HUES6 (cell line): Measurements from ENCODE around the gene ITFG1.

Source experiments
- H3K27ac ChIP-seq: 2 replicates; pipeline ENCODE4 v1.7.0; 2013; ENCODE audit warnings: low read depth, mild to moderate bottlenecking, low read length, inconsistent platforms
- H3K27me3 ChIP-seq: 2 replicates; pipeline ENCODE4 v1.6.1; 2013; ENCODE audit warnings: low read length; ENCODE audit not compliant: control insufficient read depth, insufficient read depth
- H3K36me3 ChIP-seq: 2 replicates; pipeline ENCODE4 v1.6.1; 2013; ENCODE audit warnings: low read length; ENCODE audit not compliant: control insufficient read depth, insufficient read depth
- H3K4me1 ChIP-seq: 2 replicates; pipeline ENCODE4 v1.6.1; 2013; ENCODE audit warnings: low read length; ENCODE audit not compliant: control insufficient read depth, insufficient read depth
- H3K4me3 ChIP-seq: 2 replicates; pipeline ENCODE4 v1.5.1; 2013; ENCODE audit warnings: low read depth, low read length
- H3K9ac ChIP-seq: one replicate; pipeline ENCODE4 v1.6.1; 2013; ENCODE audit warnings: mild to moderate bottlenecking, low read length
- H3K9me3 ChIP-seq: 2 replicates; pipeline ENCODE4 v1.6.1; 2013; ENCODE audit warnings: low read depth, low read length; ENCODE audit not compliant: control insufficient read depth, insufficient read depth

The ITFG1 gene

GRCh38 chr16:47460711-47461597 lies at the start of gene ITFG1, which contains the start of gene PHKB:
ITFG1 (minus strand) TSS chr16:47461063; CDS start chr16:47461045, 18 bp downstream.
PHKB (plus strand) TSS chr16:47461331; CDS start chr16:47461351, 20 bp downstream.
- Histone ChIP-seq H3K27me3 (no peaks in the 10 kb centered on the region), H3K36me3 (peaks cover 8% of the 10 kb centered on the region), H3K27ac (peak within 1 kb of the TSS; percentile 100), H3K9me3 (no peaks in the 10 kb centered on the region), H3K9ac (peak within 1 kb of the TSS; percentile 99), H3K4me3 (peak within 1 kb of the TSS; percentile 99), H3K4me1 (peaks cover 23% of the 10 kb centered on the region)

GRCh38 chr16:47507701-47508100 lies 46.8 kb upstream of the ITFG1 start:
- Histone ChIP-seq H3K4me3 (no peak overlapping the region), H3K27ac (no peak overlapping the region), H3K4me1 (peaks cover 4% of the 10 kb centered on the region; the same call in 1 of the 2 replicates), H3K36me3 (peaks cover 35% of the 10 kb centered on the region), H3K9me3 (no peaks in the 10 kb centered on the region), H3K9ac (no peak overlapping the region), H3K27me3 (no peaks in the 10 kb centered on the region)

- no peak overlapping the region for H3K4me3 ChIP-seq
- no peak overlapping the region for H3K9ac ChIP-seq
- H3K36me3 ChIP-seq, result peaks cover 31% of the 10 kb centered on the region
- peaks cover 3% of the 10 kb centered on the region; the same call in 1 of the 2 replicates for H3K4me1 ChIP-seq
- H3K27ac ChIP-seq, result no peak overlapping the region
- H3K9me3 ChIP-seq, result no peaks in the 10 kb centered on the region
- no peaks in the 10 kb centered on the region for H3K27me3 ChIP-seq
Observed at GRCh38 chr16:47506800-47507199, 45.9 kb upstream of the ITFG1 start.

- Histone ChIP-seq H3K27me3 (no peaks in the 10 kb centered on the region), H3K9me3 (no peaks in the 10 kb centered on the region), H3K9ac (no peak overlapping the region), H3K36me3 (peaks cover 37% of the 10 kb centered on the region), H3K4me3 (no peak overlapping the region), H3K4me1 (no peaks in the 10 kb centered on the region), H3K27ac (no peak overlapping the region)
Observed at GRCh38 chr16:47504599-47504998, 43.7 kb upstream of the ITFG1 start.

GRCh38 chr16:47503936-47504335 lies 43.1 kb upstream of the ITFG1 start:
- H3K27ac ChIP-seq, result no peak overlapping the region
- H3K4me1 ChIP-seq, result no peaks in the 10 kb centered on the region
- H3K9ac ChIP-seq, result no peak overlapping the region
- peaks cover 42% of the 10 kb centered on the region for H3K36me3 ChIP-seq
- H3K27me3 ChIP-seq, result no peaks in the 10 kb centered on the region
- no peak overlapping the region for H3K4me3 ChIP-seq
- no peaks in the 10 kb centered on the region for H3K9me3 ChIP-seq

- no peak overlapping the region for H3K9ac ChIP-seq
- no peaks in the 10 kb centered on the region for H3K9me3 ChIP-seq
- H3K4me3 ChIP-seq, result no peak overlapping the region
- peaks cover 36% of the 10 kb centered on the region for H3K36me3 ChIP-seq
- no peaks in the 10 kb centered on the region for H3K4me1 ChIP-seq
- no peaks in the 10 kb centered on the region for H3K27me3 ChIP-seq
- no peak overlapping the region for H3K27ac ChIP-seq
Observed at GRCh38 chr16:47499700-47500264, 38.9 kb upstream of the ITFG1 start.

- Histone ChIP-seq H3K4me1 (no peaks in the 10 kb centered on the region), H3K9ac (no peak overlapping the region), H3K36me3 (peaks cover 30% of the 10 kb centered on the region), H3K4me3 (no peak overlapping the region), H3K27me3 (no peaks in the 10 kb centered on the region), H3K9me3 (no peaks in the 10 kb centered on the region), H3K27ac (no peak overlapping the region)
Observed at GRCh38 chr16:47499080-47499699, 38.3 kb upstream of the ITFG1 start.

- Histone ChIP-seq H3K4me3 (no peak overlapping the region), H3K9me3 (peaks cover 13% of the 10 kb centered on the region), H3K36me3 (no peaks in the 10 kb centered on the region), H3K27me3 (no peaks in the 10 kb centered on the region), H3K9ac (no peak overlapping the region), H3K27ac (no peak overlapping the region), H3K4me1 (peaks cover 16% of the 10 kb centered on the region)
Observed at GRCh38 chr16:47493381-47494337, 32.8 kb upstream of the ITFG1 start.

- peaks cover 16% of the 10 kb centered on the region for H3K4me1 ChIP-seq
- no peak overlapping the region for H3K4me3 ChIP-seq
- no peak overlapping the region for H3K9ac ChIP-seq
Observed at GRCh38 chr16:47492428-47493377, 31.8 kb upstream of the ITFG1 start.

More at GRCh38 chr16:47492428-47493377, 31.8 kb upstream of the ITFG1 start:
- H3K9me3 ChIP-seq, result peaks cover 13% of the 10 kb centered on the region
- no peaks in the 10 kb centered on the region for H3K36me3 ChIP-seq
- no peaks in the 10 kb centered on the region for H3K27me3 ChIP-seq
- no peak overlapping the region for H3K27ac ChIP-seq
